GM10847 (cell line): Measurements from ENCODE around the gene TAB2.

Experiments used
- POLR2A ChIP-seq: IDR thresholded peaks from 2 replicates; pipeline ENCODE4 v1.6.1; 2011; ENCODE audit not compliant: insufficient read length; ENCODE audit errors: extremely low read depth

TAB2 gene

DNA sequence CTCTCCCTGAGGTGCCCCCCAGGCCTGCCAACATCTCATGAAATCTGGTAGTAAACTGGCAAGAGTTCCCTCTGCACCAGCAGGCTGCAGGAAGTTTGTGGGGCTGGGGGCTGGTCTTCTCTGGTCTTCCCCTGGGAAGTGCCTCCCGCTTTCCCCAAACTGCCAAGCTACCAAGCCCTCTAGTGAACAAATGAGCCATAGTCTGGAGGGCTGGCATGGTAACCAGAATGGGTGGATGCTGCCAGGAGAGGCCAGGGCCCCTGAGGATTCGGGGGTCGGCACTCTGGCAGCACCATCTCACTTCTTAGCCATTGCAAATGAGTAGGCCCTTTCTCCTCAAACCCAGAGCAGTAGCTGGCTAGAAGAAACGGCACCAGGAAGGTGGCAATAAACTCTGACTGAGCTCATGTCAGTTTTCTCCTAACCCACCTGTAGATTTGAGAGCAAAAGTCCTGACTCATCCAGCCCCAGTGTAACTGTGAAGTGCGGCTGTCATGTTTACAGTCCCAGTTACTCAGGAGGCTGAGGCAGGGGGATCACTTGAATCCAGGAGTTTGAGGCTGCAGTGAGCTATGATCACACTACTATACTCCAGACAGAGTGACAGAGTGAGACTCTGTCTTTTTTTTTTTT is 131.4 kb downstream of the TAB2 start:
- TF ChIP-seq POLR2A: no peak

DNA sequence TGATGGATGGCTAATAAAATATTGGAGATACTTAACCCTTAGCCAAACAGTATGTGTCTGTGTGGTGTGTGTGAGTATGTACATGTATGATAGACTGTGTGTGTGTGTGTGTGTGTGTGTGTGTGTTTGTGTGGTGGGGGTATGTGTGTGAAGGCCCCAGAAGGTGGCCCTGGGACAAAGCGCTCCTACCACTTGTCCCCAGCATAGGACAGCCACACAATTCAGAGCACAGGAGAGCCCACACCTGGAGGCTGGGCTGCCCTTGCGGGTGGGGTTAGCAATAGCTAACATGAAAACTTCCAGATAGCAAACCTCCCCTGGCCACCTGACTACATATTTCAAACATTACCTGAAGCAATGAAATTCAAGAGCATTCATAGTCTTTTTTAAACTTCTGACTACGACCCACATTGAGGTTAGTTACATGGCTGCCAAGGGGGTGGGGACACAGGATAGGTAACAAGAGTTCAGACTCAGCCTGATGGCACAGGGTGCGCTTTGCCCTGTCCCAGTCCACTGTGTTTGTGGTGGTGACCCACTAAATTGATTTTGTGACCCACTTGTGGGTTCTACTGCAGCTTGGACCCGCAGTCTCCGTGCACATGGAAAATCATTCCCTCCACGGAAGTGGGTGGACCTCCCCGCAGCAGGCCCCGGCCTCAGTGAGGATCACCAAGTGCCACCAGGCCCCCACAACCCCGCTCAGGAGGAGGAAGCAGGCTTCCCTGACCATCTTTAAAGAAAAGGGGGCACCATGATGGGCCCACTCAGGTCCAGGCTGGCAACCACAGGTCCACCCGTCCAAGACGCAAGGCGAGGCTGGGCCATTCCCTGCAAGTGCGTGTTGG is 132.5 kb downstream of the TAB2 start:
- no peak for TF ChIP-seq POLR2A

DNA sequence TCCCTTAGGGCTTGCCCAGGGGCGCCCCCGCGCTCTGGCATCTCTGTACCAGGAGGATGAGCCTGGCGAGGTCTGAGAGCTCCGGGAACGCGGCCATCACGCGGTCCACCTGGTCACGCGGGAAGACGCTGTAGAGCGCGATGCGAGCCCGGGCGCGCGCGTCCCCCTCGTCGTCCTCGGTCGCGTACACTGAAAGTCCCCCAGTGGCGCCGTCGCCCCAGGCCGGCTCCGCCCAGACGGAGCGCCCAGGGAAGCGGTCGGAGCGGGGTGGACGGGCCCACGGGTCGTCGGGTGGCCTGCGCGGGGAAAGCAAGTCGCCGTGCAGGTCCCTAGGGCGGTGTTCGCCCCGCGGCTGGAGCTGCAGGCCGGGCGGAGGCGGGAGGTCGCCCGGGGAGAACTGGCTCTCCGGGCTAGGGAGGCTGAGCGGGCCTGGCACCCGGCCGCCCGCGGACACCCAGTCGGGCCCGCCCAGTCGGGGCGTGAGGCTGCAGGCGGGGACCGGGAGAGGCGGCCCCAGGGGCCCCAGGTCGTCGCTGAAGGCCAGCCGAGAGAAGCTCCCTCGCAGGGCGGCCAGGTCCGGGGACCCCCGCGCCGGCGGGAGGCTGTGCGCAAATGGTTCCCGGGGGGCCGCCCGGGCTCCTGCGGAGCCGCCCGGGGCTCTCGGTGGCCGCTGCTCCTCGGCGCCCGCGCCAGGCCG is 133.3 kb downstream of the TAB2 start:
- no peak for TF ChIP-seq POLR2A

- TF ChIP-seq POLR2A: no peak
Measured at GRCh38 chr6:149451376-149452036, 134.0 kb downstream of the TAB2 start.

DNA sequence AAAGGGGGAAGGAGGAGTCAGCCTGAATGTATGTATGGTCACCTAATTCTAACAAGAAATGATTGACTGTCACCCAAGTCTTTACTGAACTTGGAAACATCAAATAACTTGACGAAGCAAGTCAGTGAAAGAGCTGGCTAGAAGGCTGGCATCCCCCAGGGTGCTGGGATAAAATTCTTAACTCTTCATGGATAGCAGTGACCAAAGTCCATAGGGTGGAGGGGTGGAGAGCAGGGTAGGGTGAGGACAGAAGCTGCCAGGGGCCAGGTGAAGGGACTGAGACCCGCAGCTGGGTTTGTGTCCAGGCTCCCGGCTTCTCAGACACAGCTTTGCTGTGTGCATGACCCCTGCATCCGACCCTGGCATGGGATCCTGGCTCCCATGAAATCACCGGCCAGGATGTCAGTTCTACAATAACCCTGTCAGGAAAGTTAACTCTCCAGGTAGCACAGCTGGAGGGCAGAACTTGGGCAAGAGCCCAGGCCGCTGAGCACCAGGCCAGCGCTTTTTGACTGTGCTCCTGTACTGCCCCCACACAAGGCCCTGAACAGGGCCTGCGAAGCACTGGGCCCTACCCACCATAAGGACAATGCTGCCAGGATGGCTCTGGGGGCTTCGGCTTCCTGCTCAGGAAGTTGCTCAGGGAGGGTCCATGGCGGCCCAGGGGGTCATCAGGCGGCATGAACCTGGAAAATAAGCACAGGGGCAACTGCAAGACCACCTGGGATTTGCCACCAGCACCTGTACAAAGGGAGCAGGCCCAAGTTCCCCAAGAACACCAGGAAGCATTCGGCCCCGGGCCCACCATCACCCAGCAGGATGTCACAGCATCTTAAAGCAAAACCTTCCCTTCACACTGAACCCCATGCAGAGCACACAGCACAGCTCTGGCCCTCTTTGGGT is 134.8 kb downstream of the TAB2 start:
- no peak for TF ChIP-seq POLR2A

DNA sequence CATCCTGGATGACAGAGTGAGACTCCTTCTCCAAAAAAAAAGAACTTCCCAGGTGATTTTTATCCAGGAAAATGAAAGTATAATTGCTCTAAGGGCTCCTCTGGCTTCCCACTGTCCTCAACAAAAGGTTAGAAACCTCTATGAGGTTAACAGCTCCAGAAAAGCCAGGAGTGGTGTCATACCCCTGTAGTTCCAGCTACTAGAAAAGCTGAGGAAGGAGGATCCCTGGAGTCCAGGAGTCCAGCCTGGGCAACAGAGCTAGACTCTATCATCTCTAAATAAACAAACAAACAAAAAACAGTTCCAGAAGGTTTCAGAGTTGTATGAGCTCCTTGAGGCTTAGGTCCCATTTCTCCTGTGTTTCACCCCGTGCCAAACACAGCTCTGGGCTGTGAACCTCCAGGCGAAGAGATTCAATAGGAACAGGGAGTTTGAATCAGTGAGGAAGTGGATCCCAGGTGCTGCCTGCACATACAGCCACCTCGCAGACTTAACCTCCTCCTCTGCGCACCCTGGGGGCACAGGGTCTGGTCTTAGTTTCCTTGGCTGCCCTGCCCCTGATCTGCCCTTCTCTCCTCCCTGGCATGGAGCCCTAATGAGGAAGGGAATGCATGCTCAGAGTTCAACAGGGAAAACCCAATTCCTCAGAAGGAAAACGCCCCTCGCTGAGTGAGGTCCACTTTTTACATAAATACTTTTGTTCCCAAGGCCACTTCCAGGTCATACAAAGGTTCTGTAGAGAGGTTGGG is 136.3 kb downstream of the TAB2 start:
- no peak for TF ChIP-seq POLR2A

GRCh38 chr6:149454346-149454848 is 136.9 kb downstream of the TAB2 start:
- TF ChIP-seq POLR2A: no peak

DNA sequence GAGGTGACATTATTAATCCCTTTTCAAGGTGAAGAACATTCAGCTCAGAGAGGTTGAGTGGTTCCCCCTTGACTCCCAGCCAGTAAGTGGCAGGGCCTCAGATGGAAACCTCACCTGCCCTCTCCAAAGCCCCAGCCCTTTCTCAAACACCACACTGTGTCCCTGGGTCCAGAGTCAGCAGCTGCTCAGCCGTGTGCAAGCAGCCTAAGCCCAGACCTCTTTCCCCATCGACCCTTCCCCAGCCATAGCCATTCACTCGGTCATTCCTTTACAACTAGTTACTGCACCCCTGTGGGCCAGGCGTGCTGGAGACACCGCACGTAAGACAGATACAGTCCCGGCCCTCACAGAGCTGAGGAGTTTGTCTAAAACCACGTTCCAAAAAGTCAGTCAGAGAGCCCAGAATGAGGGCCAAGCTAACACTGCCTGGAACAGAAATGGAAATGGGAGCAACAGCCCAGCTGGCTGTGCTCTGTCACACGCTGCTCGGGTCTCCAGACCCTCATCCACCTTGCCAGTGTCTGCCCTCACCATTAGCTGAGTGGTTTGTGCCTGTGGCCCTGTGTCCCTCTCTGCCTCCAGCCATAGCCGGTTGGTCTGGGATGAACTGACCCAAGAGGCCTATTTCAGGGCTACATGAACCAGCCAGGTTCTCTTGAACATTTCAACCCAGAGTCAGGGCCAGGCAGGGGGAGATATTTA is 137.7 kb downstream of the TAB2 start:
- no peak for TF ChIP-seq POLR2A

GRCh38 chr6:149456311-149457021 is 139.0 kb downstream of the TAB2 start:
- no peak for TF ChIP-seq POLR2A

GRCh38 chr6:149457316-149457884 is 139.9 kb downstream of the TAB2 start:
- no peak for TF ChIP-seq POLR2A

DNA sequence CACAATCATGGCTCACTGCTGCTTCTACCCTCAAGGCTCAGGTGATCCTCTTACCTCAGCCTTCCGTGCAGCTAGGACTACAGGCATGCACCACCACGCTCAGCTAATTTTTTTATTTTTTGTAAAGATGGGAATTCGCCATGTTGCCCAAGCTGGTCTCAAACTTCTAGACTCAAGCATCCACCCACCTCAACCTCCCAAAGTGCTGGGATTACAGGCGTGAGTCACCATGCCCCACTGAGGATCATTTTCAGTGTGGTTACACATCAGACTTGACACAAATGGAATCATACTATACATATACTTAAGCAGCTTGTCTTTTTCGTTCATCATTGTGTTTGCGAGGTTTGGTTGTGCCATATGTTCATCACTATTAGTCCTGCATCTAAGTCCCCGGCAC is 140.7 kb downstream of the TAB2 start:
- TF ChIP-seq POLR2A: no peak

GRCh38 chr6:149458806-149459205 is 141.3 kb downstream of the TAB2 start:
- no peak for TF ChIP-seq POLR2A
